Hippocampal formation (tissue), 2 donors: ENCODE data around the gene SEMA4D.

Experiments used
- DNase-seq, 2 donors: peaks; one replicate each; lab custom pipeline; 2025; lab: John Stamatoyannopoulos, UW

The SEMA4D gene

GRCh38 chr9:89428901-89429890, 68.7 kb downstream of the SEMA4D start:
- DNase-seq: no peak

GRCh38 chr9:89428222-89428761, 69.6 kb downstream of the SEMA4D start:
- no peak for DNase-seq

- DNase-seq: no peak
Observed at GRCh38 chr9:89427621-89428221, 70.2 kb downstream of the SEMA4D start.

GRCh38 chr9:89426384-89426961, 71.4 kb downstream of the SEMA4D start:
- DNase-seq: no peak

DNA sequence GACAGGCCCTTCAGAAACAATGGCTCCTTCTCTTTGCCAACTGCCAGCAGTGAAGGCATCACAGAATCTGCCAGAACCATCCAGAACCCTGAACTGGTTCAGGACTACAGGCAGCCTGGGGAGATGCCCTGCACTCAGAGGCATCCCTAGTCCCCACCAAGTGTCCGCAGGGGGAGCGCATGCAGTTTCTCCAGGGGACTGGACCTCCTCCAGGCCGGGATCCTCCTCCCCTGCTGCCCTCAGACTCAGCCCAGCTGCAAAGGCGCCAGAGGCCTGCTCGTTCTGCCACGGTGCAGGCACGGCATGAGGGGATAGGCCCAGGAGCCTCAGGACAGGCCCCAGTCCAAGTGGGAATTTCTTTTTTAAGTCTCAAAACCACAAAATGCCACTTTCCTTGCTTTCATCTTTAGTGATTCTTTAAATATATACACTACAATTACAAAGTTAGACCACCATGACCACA, 72.0 kb downstream of the SEMA4D start:
- DNase-seq: peak; percentile 65 to 75

- DNase-seq: no peak
Observed at GRCh38 chr9:89425024-89425805, 72.7 kb downstream of the SEMA4D start.

GRCh38 chr9:89422151-89422975, 75.5 kb downstream of the SEMA4D start:
- DNase-seq: no peak

- DNase-seq: no peak
Observed at GRCh38 chr9:89421595-89421994, 76.3 kb downstream of the SEMA4D start.

- no peak for DNase-seq
Observed at GRCh38 chr9:89420397-89421178, 77.3 kb downstream of the SEMA4D start.

- no peak for DNase-seq
Observed at GRCh38 chr9:89419978-89420394, 77.9 kb downstream of the SEMA4D start.

DNA sequence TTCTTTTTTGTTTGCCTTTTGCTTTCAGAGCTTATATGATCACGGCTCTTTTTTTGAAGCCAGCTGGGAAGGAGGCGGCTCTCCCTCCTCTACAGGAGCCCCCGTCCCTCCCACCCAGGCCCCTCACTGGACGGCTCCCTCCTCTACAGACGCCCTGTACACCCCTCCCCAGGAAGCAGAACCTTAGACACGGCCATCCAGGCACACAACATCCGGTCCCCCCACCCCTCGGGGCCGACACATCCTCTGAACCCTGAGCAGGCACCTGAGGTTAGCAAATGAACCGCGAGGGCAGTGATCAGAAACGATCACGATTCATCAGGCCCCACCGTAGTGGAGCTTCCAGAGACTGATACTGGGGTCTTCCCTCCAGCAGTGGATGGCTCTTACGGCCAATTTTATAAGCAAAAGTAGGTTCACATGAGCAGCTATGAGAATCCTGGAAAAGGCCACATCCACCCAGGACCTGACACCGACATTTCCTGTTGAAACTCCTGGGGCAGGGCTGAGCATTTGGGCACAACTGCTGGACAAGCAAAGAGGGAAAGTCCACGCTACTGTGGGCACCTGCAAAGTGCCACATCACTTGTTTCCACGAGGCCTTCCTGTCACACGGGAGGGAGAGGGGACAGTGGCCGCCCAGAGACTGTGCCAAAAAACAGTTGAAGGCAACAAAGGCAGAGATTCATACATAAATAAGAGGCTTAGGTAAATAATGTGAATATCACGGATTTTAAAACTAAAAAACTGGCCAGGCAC, 78.9 kb downstream of the SEMA4D start:
- no peak for DNase-seq

DNA sequence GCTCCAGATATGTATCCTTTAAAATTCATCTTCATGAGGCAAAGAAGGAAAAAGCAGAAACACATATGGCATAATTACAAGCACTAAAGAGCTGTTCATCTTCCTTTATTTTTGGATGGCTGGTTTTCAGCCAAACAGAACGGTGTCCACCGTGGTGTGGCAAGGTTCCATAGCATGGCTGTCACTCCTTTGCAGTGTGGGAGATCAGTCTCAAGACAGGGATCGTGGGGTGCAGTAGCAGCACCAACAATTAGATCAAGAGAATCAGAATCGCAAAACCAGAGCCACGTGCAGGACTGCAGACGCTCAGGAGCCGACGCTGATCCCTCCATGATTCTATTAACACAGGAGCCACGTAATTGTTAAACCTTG, 79.5 kb downstream of the SEMA4D start:
- DNase-seq: no peak

GRCh38 chr9:89417832-89418473, 80.0 kb downstream of the SEMA4D start:
- no peak for DNase-seq

DNA sequence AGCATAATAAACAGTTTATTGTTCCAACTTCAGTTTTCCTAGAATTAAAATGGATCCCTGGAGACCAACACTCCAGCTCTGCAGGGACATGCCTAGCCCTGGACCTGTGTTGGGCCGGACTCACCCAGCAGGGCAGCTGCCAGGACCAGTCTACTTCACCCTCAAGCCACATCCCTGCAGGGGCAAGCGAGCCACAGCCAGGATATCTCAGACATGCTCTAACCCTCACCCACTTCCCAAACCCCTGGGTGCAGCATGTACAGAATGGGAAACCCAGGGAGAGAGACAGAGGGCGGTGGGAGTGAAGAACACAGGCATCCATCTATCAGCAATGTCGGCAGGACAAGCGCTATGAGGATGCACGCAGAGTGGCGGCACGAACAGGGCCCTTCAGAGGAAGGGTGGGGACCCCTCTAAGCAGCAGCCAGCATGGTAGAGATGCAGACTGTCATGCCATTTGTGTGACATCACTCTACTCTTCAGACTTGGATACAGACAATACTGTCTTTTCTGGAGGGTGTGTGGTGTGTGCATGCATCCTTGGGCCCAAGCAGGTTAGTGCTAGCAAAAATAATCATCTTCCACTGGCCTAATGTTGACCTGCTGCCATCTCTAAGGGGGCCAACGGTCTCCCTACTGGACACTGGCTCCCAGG, 83.1 kb downstream of the SEMA4D start:
- no peak for DNase-seq

- no peak for DNase-seq
Observed at GRCh38 chr9:89413963-89414638, 83.8 kb downstream of the SEMA4D start.

GRCh38 chr9:89412951-89413350, 85.0 kb downstream of the SEMA4D start:
- DNase-seq: no peak

DNA sequence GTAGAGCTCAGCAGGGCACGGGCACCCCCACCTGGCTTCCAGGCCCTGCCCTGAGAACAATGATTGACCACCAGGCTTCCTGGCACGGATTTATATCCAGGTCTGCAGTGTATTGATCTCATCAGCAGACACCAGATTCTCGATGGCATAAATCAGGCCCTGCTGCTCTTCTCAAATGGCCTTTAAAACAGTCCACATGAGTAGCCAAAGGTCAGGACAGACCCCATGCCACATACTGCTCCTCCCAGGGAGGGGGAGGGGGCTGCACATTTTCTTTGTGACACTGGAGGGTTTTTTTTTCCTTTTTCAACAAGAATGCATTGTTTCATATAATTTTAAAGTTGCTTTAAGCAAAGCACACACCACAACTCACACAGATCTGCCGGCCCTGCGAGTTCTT, 85.4 kb downstream of the SEMA4D start:
- DNase-seq: no peak

- DNase-seq: no peak
Observed at GRCh38 chr9:89411759-89412158, 86.2 kb downstream of the SEMA4D start.
